HG03060 (cell line): ENCODE data around the gene TRIM25.

ENCODE experiments used
- ATAC-seq: cut with Tn5 transposase; IDR thresholded peaks from one replicate; pipeline ENCODE4 v1.9.1; 2021; ENCODE audit warnings: low read depth, moderate number of reproducible peaks; ENCODE audit not compliant: unreplicated experiment

Gene TRIM25

GRCh38 chr17:56897646-56898424 is 16.0 kb downstream of the TRIM25 start:
- no peak for ATAC-seq

GRCh38 chr17:56896968-56897359 is 16.9 kb downstream of the TRIM25 start:
- peak; percentile 46 for ATAC-seq

GRCh38 chr17:56896217-56896967 is 17.5 kb downstream of the TRIM25 start:
- ATAC-seq = no peak

- ATAC-seq = no peak
These were observed 18.9 kb downstream of the TRIM25 start for GRCh38 chr17:56894859-56895455.

- no peak for ATAC-seq
These were observed 20.3 kb downstream of the TRIM25 start for GRCh38 chr17:56893503-56893902.

- no peak for ATAC-seq
These were observed 21.5 kb downstream of the TRIM25 start for GRCh38 chr17:56892333-56892732.

GRCh38 chr17:56891751-56892150 is 22.1 kb downstream of the TRIM25 start:
- no peak for ATAC-seq

- no peak for ATAC-seq
These were observed 22.8 kb downstream of the TRIM25 start for GRCh38 chr17:56890906-56891674.

- ATAC-seq = no peak
These were observed 23.5 kb downstream of the TRIM25 start for GRCh38 chr17:56890390-56890789.

- no peak for ATAC-seq
These were observed 26.0 kb downstream of the TRIM25 start for GRCh38 chr17:56887552-56888467.

GRCh38 chr17:56887105-56887504 is 26.7 kb downstream of the TRIM25 start:
- ATAC-seq = no peak

GRCh38 chr17:56886288-56886731 is 27.5 kb downstream of the TRIM25 start:
- ATAC-seq = no peak

GRCh38 chr17:56885312-56885657 is 28.6 kb downstream of the TRIM25 start:
- ATAC-seq = no peak

- ATAC-seq = no peak
These were observed 29.2 kb downstream of the TRIM25 start for GRCh38 chr17:56884483-56885311.

GRCh38 chr17:56883616-56884015 is 30.2 kb downstream of the TRIM25 start:
- ATAC-seq = no peak

- no peak for ATAC-seq
These were observed 32.1 kb downstream of the TRIM25 start for GRCh38 chr17:56881685-56882295.

GRCh38 chr17:56880571-56880970 is 33.3 kb downstream of the TRIM25 start:
- no peak for ATAC-seq

- ATAC-seq = no peak
These were observed 33.7 kb downstream of the TRIM25 start for GRCh38 chr17:56880133-56880532.
